ENCODE measurements around the gene TALDO1.

TALDO1 gene

GRCh38 chr11:765802-766091 is 18.5 kb downstream of the TALDO1 start:
- in situ Hi-C loops (cut with MboI; ENCODE audit: low sequenced_read_pairs) = no loop called here

DNA sequence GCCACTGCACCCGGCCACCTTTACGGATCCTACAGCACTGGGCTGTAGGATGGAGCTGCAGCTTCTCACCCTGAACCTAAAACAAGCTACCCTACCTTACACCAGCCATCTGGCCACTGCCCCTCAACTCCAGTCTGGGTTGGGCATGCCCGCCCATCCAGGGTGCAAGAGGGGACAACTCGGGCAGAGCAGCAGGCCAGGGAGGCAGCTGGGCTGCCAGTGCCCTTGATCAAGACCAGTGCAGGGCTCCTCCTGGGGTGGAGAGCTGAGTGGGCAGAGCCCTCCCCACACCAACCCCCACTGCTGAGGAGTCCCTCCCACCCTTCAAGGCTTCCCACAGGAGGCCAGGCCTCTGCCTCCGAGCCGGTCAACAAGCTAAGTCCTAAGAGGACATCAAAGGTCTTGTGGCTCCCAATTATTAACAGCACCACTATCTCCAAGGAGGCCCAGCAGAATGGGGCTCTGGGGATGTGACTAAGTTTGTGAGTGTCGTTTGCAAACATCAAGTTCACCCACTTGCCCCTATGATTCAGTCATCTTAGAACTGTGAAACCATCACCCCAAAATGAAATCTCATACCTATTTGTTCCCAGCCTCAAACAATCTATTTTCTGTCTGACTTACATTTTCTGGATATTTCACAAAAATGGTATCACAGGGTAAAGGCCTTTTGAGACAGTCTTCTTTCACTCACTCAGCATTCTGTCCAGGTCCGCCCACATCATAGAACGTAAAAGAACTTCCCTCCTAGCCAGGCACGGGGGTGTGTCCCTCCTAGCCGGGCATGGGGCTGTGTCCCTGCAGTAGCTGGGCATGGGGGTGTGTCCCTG is 19.1 kb downstream of the TALDO1 start:
- in situ Hi-C loops (cut with MboI; ENCODE audit: low sequenced_read_pairs) = no loop called here

- in situ Hi-C loops (cut with MboI; ENCODE audit: low sequenced_read_pairs) = no loop called here
These were observed 19.6 kb downstream of the TALDO1 start for GRCh38 chr11:766936-767210.

GRCh38 chr11:767238-767637 is 20.0 kb downstream of the TALDO1 start:
- in situ Hi-C loops (cut with MboI; ENCODE audit: low sequenced_read_pairs) = no loop called here

DNA sequence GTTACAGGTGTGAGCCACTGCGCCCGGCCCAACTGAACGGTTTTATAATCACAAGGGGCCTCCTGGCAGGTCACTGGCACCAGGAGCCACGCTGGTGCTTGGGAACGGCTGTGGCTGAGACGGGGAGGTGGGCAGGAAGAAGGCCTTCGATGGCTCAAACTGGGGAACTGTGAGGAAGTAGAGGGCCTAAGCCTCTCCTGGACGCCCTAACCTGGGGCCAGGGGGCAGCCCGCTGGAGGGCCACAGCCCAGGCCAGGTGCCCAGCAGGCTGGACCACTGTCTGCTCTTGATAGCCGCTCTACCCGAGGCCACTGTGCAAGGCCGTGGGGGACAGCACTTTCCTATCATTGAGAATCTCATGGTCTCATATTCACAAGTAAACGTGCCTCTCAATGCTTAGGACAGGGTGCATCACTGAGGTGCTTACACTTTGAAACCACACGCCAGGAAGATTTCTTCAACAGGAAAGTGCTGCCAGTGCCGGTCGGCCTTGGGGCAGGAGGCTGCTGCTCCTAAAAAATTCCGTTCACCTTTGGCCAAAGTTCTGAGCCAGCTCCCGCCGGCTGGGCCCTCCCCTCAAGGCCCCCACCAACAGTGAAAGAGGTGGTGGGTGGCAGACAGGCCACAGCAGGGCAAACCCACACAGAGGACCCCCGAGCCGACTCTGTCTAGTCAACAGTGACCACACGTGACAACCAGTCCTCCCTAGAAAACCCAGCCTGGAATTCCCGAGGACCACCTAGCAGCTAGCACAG is 22.8 kb downstream of the TALDO1 start:
- in situ Hi-C loops (cut with MboI; ENCODE audit: low sequenced_read_pairs) = no loop called here

DNA sequence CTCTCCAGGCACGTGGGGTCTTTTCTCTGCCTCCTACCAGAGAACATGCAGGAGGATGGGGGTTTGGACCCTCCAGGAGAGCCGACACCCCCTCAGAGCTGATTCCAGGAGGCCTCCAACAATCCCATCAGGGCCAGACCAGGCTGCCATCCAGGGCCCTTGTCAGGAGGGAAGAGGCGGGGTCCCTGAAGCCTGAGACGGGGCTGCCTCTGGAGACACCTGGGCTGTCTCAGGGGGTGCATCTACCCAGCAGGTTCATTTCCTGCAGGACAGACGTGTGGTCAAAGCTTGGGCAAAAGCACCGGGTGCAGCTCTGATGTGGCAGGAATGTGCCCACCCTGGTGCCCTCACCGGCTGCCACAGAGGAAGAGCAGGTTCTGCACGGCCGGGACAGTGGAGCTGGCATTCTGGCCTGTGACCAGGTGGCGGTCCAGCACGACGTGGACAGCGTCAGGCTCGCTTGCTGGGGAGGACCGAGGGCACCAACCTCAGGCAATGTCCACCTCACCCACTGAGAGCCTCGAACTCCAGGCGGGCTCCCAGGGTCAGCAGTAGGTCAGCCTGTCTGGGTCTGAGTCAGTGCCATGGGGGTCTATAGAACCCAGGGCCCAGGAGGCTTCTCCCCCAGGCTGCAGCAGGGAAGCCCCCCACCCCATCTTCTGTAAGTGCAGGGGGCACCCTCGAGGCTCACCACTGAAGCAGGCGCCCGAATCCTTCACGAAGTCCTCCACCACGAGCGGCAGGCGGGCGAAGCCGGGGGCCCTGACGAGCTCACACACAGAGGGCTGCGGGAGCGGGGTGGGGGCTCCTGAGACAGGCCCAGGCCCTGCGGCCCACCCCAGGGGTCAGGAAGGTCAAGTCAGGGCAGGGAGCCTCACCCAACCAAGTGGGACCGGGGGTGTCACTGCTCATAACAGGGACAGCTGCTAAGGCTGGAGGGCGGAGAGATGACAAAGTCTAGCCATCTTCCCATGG is 23.7 kb downstream of the TALDO1 start:
- in situ Hi-C loops (cut with MboI; ENCODE audit: low sequenced_read_pairs) = no loop called here

- in situ Hi-C loops (cut with MboI; ENCODE audit: low sequenced_read_pairs) = no loop called here
These were observed 24.4 kb downstream of the TALDO1 start for GRCh38 chr11:771617-772204.

DNA sequence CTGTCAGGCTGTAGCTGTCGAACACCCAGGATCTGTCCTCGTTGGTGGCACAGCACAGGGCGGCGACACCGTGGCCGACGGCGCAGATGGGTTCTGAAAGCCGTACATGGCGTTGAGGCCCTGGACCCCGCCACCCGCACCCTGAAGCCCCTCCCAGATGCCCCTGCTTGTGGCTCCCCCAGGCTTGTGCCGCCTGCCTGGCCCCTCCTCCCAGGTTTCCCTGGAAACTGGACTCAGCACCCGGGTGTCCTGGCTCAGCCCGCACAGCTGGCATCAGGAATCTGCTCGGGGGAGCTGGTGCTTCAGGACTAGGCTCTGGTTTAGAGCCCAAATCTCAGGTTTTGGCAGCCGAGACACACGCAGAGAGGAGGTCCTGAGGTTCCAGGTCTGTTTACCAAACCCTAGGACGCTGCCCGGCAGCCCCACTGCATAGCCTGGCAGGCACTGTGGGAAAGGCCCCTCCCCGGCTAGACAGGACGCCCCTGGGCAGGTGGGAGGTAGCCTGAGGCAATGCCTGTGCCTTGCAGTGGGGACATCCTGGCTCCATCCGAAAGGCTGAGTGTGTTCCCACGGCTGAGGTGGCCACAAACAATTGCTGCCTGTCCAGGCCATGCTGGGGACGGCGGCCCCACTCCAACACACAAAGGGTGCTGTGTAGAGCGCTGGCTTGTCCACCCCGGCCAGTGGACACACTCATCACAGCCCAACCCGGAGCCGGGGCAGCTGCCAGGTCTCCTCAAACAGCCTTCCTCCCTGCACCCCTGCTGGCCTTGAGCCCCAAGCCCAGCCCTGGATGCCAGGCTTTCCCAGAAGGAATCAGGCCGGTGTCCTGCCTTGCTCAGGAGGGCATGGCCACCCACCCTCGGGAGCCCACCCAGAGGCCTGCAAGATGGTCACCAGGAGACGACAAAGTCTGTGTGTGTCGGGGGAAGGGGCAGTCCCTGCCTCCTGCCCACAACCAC is 25.4 kb downstream of the TALDO1 start:
- in situ Hi-C loops (cut with MboI; ENCODE audit: low sequenced_read_pairs) = no loop called here

DNA sequence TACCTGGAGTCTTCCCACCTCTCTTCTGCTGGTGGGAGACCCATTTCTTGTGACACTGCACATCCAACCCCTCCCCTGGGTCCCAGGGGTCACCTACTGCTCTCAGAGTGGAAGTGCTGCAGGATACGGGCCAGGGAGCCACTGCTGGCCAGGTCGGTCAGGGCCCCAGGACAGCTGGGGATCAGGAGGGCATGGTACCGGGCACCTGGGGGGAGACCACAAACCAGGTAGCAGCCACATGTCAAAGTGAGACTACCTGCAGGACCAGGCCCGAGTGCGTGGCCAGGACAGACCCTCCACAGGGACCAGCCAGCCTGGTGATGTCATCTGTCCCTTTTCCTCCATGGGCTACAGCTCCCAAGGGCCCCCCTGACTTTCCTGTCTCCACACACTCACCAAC is 26.2 kb downstream of the TALDO1 start:
- in situ Hi-C loops (cut with MboI; ENCODE audit: low sequenced_read_pairs) = no loop called here

DNA sequence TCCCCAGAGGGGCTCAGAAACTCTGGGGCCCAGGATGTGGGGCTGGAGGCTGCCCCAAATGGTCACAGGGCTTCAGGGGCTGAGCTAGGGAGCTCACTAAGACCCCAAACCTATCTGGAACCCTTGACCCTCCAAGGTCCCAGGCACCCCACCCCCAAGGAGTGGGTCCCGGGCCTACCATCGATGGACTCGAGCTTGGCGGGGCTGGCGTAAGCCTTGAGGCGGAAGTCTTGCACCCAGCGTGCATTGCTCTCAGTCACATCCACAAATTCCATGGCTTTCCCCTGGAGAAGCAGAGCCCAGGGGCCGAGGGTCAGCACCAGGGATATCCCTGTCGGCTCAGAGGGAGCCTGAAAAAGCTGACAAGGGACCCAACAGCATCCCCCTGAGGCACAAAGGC is 26.6 kb downstream of the TALDO1 start:
- in situ Hi-C loops (cut with MboI; ENCODE audit: low sequenced_read_pairs) = no loop called here

GRCh38 chr11:774873-775592 is 27.8 kb downstream of the TALDO1 start:
- in situ Hi-C loops (cut with MboI; ENCODE audit: low sequenced_read_pairs) = no loop called here

DNA sequence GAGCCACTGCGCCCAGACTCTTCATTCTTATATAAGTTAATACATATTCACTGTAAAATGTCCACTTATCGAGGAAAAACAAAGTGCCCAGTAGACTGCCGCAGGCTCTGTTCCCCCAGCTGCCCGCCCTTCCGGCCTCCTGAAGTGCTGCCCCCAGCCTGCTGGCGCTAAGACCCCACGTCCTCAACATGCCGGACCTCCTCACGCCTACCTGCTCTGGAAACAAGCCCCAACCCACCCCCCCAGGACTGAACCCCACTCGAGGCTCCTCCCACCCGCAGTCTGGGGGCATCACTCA is 28.9 kb downstream of the TALDO1 start:
- in situ Hi-C loops (cut with MboI; ENCODE audit: low sequenced_read_pairs) = no loop called here

DNA sequence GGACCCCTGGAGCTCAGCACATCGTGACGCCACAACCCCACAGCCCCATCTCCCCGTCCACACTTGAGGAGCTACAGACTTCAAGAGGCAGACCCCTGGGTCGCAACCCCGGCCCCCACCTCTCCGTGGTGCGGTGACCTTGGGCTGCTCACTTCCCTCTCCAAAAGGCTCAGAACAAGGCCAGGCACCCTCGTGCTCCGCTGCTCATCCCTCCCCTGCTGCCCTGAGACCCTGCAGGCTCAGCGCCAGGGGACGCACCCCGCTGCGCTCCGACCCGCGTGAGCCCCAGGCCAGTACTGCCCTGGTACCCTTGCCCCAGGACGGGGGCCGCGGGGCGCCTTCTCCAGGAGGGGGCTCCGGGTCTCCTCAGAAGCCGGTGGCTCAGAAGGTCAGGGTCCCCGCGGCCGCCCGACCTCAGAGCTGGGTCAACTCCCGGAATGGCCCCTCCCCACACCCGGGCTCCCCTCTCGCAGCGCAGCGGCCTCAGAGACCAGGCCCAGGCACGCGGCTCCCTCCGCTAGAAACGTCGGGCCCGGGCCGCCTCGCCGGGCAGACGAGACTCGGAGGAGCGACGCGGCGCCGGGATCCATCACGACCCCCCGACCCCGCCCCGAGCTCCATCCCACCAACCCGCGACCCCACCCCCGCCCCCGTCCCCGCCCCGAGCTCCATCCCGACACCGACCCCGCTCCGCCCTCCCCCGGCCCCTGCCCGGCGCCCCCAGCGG is 29.5 kb downstream of the TALDO1 start:
- in situ Hi-C loops (cut with MboI; ENCODE audit: low sequenced_read_pairs) = no loop called here

DNA sequence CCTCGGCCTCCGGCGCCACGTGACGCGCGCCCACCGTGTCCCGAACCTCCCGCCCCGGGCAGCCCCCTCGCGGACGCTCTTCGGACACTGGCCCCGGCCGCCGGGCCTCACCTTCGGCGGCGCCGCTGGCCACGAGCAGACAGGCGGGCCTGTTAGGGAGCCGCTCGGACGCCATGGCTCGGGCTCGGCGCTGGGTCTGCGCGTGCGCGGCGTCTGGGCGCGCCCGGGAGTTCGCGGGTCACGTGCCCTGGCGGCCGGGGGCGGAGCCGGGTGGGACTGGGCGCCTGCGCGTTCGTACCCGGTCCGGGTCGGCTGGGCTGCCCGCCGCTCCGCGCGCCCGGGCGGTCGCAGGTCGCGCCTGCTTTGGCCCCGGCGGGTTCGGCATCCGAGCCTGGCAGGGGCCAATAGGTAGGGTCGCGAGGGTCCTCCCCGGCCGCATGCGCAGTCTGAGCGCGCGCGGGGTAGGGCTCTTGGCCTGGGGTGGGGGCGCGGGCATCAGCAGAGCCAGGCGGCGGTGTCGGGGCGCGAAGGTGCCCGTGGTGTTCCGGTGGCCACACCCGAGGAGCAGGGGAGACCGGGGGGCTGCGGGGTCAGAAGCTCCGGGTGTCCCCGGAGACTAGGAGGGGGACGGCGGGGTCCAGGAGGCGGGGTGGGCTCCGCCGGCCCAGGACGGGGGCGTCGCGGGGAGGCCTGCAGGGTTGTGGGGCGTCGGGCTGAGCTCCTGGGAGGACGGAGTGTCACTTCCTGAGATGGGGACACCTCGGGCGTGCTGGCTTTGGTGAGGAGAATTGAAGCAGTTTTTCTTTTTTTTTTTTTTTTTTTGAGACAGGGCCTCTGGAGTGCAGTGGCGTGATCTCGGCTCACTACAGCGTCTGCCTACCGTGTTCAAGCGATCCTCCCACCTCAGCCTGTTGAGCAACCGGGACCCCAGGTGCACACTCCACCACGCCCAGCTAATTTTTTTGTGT is 30.3 kb downstream of the TALDO1 start, which contains the start of gene GATD1:
GATD1 (minus strand) TSS at position 200 of the 968 bp plus-strand sequence; CDS start at position 175, 25 bp downstream.
- in situ Hi-C loops (cut with MboI; ENCODE audit: low sequenced_read_pairs) = no loop called here

DNA sequence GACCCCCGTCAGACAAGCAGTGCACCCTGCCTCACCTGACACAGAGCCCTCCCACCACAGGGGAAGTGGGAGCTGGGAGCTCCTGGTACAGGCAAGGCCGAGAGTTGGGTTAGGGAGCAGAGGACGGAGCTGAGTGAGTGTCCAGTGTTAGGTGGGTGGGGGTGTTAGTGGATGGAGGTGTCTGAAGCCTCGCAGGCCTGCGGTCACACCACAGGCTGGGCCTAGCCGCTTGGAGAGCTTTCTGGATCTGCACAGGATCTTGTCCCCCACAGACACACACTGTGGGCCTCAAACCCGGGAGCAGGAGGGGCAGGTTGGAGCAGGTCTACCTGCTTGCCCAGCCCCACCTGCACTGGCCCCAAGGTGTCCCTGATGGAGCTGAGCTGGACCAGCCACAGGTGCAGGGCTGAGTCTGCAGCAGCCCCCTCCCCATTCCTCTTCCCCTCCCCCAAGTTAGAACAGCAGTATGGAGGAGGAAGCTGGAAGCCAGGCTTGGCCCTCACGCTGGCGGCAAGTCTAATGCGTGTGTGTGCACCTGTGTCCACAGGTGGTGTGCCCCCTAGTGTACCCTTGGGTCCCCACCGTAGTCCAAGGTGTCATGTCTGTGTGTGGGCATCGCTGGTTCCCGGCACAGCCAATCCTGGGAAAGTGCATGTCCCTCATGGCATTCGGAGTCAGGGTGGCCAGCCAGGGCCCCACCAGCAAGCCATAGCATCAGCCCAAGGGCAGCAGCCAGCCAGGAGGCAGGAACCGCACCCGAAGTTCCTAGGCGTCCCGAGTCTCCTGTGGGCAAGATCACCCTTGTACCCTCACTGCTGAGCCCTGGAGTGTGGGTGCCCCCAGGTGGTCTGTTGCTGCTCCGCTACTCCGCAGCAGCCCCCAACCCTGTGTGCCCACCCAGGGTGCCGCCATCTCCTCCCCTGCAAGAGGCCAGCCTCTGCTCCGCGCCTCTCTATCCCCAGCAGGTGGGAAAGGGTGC is 32.0 kb downstream of the TALDO1 start:
- in situ Hi-C loops (cut with MboI; ENCODE audit: low sequenced_read_pairs) = no loop called here

DNA sequence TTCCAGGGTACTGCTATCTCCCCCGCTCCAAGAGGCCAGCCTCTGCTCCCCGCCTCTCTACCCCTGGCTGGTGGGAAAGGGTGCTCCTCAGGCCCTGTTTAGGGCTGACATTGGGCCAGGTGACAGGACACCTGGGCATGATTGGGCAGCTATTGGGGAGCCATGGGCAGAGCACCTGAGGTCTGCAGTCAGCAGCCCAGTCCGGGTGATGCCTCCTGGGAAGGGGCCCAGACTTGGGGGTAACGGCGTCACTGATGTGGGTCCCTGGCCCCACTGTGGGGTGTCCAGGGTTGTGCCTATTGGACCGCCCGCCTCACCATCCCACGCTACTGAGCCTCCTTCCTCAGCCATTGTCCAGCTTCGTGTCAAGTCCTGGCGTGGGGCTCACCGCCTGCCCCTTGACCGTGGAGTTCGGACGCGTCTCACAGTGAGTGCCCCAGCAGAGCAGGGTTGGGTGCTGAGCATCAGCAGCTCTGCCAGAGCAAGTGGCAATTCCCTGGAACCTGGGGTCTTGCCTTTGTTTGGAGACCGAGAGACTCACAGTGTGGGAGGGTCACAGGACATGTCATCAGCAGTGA is 32.8 kb downstream of the TALDO1 start:
- in situ Hi-C loops (cut with MboI; ENCODE audit: low sequenced_read_pairs) = no loop called here

All from HL-60/S4 (cell line).